Thoracic aorta (tissue), 2 donors: ENCODE data around the gene IGFBP7. TPM values are rescaled to one million over a fixed set of nuclear protein-coding genes. Genes with fewer than 3 reads are reported as not detected.

Source experiments
- ATAC-seq: fragments of 150-250 bp; one replicate; pipeline ENCODE4 v1.8.0; 2017; ENCODE audit warnings: low read depth; ENCODE audit not compliant: insufficient number of reproducible peaks, low FRiP score
- DNase-seq: peaks from one replicate; pipeline ENCODE4 v3.0.0-alpha.2; 2020; ENCODE audit warnings: low spot score
- H3K27ac ChIP-seq, 2 donors: fragments of 200-600 bp; sonication (generic); 1 replicate in 1 of 2; 2 replicates in 1 of 2; pipeline ENCODE4 v1.5.1; 2016; ENCODE audit warnings: mild to moderate bottlenecking in 2 of 2, moderate library complexity in 2 of 2
- H3K27me3 ChIP-seq: fragments of 200-600 bp; sonication (generic); replicated peaks from 2 replicates; pipeline ENCODE4 v1.6.0; 2016; ENCODE audit warnings: mild to moderate bottlenecking; ENCODE audit not compliant: insufficient read depth
- H3K36me3 ChIP-seq: fragments of 200-600 bp; sonication (generic); one replicate; pipeline ENCODE4 v1.5.1; 2016
- H3K4me1 ChIP-seq, 2 donors: fragments of 200-600 bp; sonication (generic); 1 replicate in 1 of 2; 2 replicates in 1 of 2; pipeline versions ENCODE4 v1.5.1 to v1.6.0; 2016; ENCODE audit warnings: low read depth in 2 of 2, mild to moderate bottlenecking in 1 of 2; ENCODE audit not compliant: control insufficient read depth in 1 of 2
- H3K4me3 ChIP-seq: fragments of 200-600 bp; sonication (generic); 2 replicates; pipeline ENCODE4 v1.5.1; 2016; ENCODE audit warnings: mild to moderate bottlenecking
- H3K9me3 ChIP-seq: fragments of 200-600 bp; sonication (generic); 2 replicates; pipeline ENCODE4 v1.5.1; 2016
- total RNA-seq, 2 donors: library from RNA; depleted of rRNA; stranded (reverse); fragments of >200 nt; gene quantifications; one replicate each; pipeline versions ENCODE4 v1.1.0 to v1.2.3, GENCODE V29; 2016
- TF ChIP-seq, protein P1 (sequence below): fragments of 200-600 bp; sonication (generic); IDR thresholded peaks from one replicate; pipeline ENCODE4 v1.5.1; 2019; ENCODE audit warnings: antibody characterized with exemption

The IGFBP7 gene
- total RNA-seq, 2 donors from 2014 or later, result 4,453 to 6,615 TPM

GRCh38 chr4:57131849-57132742 lies 21.9 kb upstream of the IGFBP7 start:
- no peak overlapping the region for H3K27ac ChIP-seq
- ATAC-seq, result no peak

DNA sequence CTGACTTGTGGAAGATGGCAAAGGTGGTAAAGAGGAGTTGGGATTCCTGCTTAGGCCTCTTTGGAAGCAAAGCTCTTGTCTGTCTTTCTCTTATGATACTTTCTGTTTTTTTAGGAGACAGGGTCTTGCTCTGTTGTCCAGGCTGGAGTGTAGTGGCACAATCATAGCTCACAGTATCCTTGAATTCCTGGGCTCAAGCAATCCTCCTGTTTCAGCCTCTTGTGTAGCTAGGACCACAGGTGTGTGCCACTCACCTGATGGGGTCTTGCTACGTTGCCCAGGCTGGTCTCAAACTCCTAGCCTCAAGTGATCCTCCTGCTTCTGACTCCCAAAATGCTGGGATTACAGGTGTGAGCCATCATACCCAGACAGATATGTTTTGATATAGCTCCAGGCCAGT lies 19.3 kb upstream of the IGFBP7 start:
- Histone ChIP-seq H3K9me3 (no peaks in the 10 kb centered on the region), H3K27me3 (no peaks in the 10 kb centered on the region), H3K4me3 (no peak overlapping the region), H3K36me3 (no peaks in the 10 kb centered on the region), H3K27ac (no peak overlapping the region), H3K4me1 (peaks cover 0 to 23% of the 10 kb centered on the region in 2 donors)
- TF ChIP-seq, protein P1, sequence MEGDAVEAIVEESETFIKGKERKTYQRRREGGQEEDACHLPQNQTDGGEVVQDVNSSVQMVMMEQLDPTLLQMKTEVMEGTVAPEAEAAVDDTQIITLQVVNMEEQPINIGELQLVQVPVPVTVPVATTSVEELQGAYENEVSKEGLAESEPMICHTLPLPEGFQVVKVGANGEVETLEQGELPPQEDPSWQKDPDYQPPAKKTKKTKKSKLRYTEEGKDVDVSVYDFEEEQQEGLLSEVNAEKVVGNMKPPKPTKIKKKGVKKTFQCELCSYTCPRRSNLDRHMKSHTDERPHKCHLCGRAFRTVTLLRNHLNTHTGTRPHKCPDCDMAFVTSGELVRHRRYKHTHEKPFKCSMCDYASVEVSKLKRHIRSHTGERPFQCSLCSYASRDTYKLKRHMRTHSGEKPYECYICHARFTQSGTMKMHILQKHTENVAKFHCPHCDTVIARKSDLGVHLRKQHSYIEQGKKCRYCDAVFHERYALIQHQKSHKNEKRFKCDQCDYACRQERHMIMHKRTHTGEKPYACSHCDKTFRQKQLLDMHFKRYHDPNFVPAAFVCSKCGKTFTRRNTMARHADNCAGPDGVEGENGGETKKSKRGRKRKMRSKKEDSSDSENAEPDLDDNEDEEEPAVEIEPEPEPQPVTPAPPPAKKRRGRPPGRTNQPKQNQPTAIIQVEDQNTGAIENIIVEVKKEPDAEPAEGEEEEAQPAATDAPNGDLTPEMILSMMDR, result no peak
- no peak for ATAC-seq
- DNase-seq, result no peak

More at GRCh38 chr4:57131849-57132742, 21.9 kb upstream of the IGFBP7 start:
- H3K27me3 ChIP-seq, result no peaks in the 10 kb centered on the region
- no peak overlapping the region for H3K4me3 ChIP-seq
- TF ChIP-seq, protein P1, result no peak
- no peak for DNase-seq
- no peaks in the 10 kb centered on the region for H3K9me3 ChIP-seq
- H3K36me3 ChIP-seq, result no peaks in the 10 kb centered on the region
- H3K4me1 ChIP-seq, result peaks cover 3 to 23% of the 10 kb centered on the region in 2 donors

DNA sequence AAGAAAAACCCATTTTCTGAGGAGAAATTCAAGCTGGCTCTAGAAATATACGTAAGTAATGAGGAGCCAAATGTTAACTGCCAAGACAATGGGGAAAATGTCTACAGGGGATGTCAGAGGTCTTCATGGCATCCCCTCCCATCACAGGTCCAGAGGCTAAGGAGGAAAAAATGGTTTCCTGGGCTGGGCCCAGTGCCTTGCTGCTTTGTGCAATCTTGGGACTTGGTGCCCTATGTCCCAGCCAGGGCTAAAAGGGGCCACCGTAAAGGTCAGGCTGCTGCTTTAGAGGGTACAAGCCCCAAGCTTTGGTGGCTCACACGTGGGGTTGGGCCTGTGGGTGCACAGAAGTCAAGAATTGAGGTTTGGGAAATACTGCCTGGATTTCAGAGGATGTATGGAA lies 17.2 kb upstream of the IGFBP7 start:
- H3K4me1 ChIP-seq, result peaks cover 0 to 6% of the 10 kb centered on the region in 2 donors
- ATAC-seq (no peak), DNase-seq (no peak)
- H3K9me3 ChIP-seq, result no peaks in the 10 kb centered on the region
- TF ChIP-seq, protein P1, result no peak
- no peak overlapping the region for H3K27ac ChIP-seq
- H3K27me3 ChIP-seq, result no peaks in the 10 kb centered on the region
- no peaks in the 10 kb centered on the region for H3K36me3 ChIP-seq
- H3K4me3 ChIP-seq, result no peak overlapping the region

- DNase-seq (no peak), ATAC-seq (no peak)
- no peaks in the 10 kb centered on the region for H3K36me3 ChIP-seq
- H3K4me1 ChIP-seq, result no peaks in the 10 kb centered on the region
- no peaks in the 10 kb centered on the region for H3K9me3 ChIP-seq
- TF ChIP-seq, protein P1, result no peak
- H3K4me3 ChIP-seq, result no peak overlapping the region
- H3K27ac ChIP-seq, result no peak overlapping the region
- no peaks in the 10 kb centered on the region for H3K27me3 ChIP-seq
Measured at GRCh38 chr4:57125996-57126395, 15.8 kb upstream of the IGFBP7 start.

GRCh38 chr4:57124145-57124544 lies 14.0 kb upstream of the IGFBP7 start:
- Histone ChIP-seq H3K27me3 (no peaks in the 10 kb centered on the region), H3K36me3 (no peaks in the 10 kb centered on the region), H3K4me1 (peaks cover 0 to 13% of the 10 kb centered on the region in 2 donors), H3K9me3 (no peaks in the 10 kb centered on the region), H3K4me3 (no peak overlapping the region), H3K27ac (no peak overlapping the region)
- TF ChIP-seq, protein P1, result no peak
- ATAC-seq (no peak), DNase-seq (no peak)
